GM23248 (cell line): Measurements from ENCODE around the gene VPS54.

Experiments
- EZH2 ChIP-seq: fragments of 200-600 bp; sonication (generic); IDR thresholded peaks from 2 replicates; pipeline ENCODE4 v1.6.1; 2018; ENCODE audit warnings: antibody characterized with exemption, mild to moderate bottlenecking; ENCODE audit not compliant: insufficient read depth, poor library complexity, severe bottlenecking
- EZH2phosphoT487 ChIP-seq: fragments of 200-600 bp; sonication (generic); IDR thresholded peaks from 2 replicates; pipeline ENCODE4 v1.6.1; 2018; ENCODE audit warnings: antibody characterized with exemption, moderate library complexity, mild to moderate bottlenecking, low read depth; ENCODE audit not compliant: insufficient read depth

DNA sequence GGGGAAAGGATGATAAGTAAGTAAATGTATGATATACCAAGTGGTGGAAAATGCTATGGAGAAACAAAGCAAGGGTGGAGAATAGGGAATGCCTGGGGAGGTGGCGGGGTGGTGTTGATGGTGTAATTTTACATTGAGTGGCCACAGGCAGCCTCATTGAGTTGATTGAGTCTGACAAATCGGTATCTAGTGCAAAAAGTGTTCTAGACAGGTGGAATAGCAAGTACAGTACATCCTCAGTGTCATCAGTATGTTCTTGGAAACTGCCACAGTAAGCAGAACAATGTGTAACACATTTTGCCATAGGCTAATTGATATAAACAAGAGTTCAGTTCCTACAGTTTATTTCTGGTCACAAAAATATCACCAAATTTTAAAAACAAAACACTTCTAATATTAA is 131.2 kb downstream of the VPS54 start:
- TF ChIP-seq EZH2 (no peak), EZH2phosphoT487 (no peak)
